Measurements from ENCODE around the gene TMEM11. TPM values are rescaled to one million over a fixed set of nuclear protein-coding genes. Genes with fewer than 3 reads are reported as not detected.

The TMEM11 gene
- total and polyA plus RNA-seq, 4 donors: 9.3 to 20.8 (median 11.6) TPM

- TF ChIP-seq RXRA (IDR thresholded peaks at IDR 0.05) (no peak), NR2F2 (IDR thresholded peaks at IDR 0.05) (no peak), FOXA2 (IDR thresholded peaks at IDR 0.05) (no peak), HNF4A (conservative IDR thresholded peaks at IDR 0.05) (no peak)
- peaks cover 0 to under 1% (median 0%) of the 10 kb centered on the region in 4 donors for H3K36me3 ChIP-seq (ENCODE audit: control insufficient read depth in 4 of 4, insufficient read depth in 3 of 4, low read depth in 1 of 4, low read length in 3 of 4)
- no peaks in the 10 kb centered on the region for H3K27me3 ChIP-seq (ENCODE audit: control insufficient read depth in 4 of 4, insufficient read depth in 4 of 4, low read length in 3 of 4)
- no peak for DNase-seq (ENCODE audit: low spot score)
- H3K27ac ChIP-seq (ENCODE audit: low read depth in 1 of 2, low read length in 2 of 2): no peak overlapping the region
- WGBS: 73% methylated on average over 2 of the region's 2 CpGs
- H3K4me3 ChIP-seq (ENCODE audit: low read depth in 1 of 3, low read length in 3 of 3): no peak overlapping the region
- H3K9ac ChIP-seq (ENCODE audit: low read depth in 1 of 2, low read length in 2 of 2): no peak overlapping the region
- H3K9me3 ChIP-seq (ENCODE audit: control insufficient read depth in 4 of 4, low read length in 3 of 4): no peaks in the 10 kb centered on the region
- no peaks in the 10 kb centered on the region for H3K4me1 ChIP-seq (ENCODE audit: control insufficient read depth in 4 of 4, insufficient read depth in 4 of 4, low read length in 3 of 4)
Observed at GRCh38 chr17:21191698-21192097, 22.3 kb downstream of the TMEM11 start.

DNA sequence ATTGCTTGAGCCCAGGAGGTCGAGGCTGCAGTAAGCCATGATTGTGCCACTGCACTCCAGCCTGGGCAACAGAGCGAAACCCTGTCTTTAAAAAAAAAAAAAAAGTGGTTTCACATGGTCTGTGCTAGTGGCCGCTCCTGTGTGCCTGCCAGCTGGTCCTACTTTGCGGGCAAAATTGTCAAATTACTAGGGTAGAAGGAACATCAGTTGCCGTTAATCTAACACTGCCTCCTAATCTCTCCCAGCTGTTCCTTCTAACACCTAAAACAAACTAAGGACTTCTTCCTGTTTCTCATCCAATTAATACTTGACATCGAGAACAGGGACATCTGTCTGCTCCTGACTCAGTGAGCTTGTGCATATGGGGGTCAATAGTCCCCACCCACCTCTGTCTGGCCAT, 23.9 kb downstream of the TMEM11 start:
- 95% methylated on average over 6 of the region's 6 CpGs for WGBS
- Histone ChIP-seq H3K9me3 (ENCODE audit: control insufficient read depth in 4 of 4, low read length in 3 of 4) (no peaks in the 10 kb centered on the region), H3K27me3 (ENCODE audit: control insufficient read depth in 4 of 4, insufficient read depth in 4 of 4, low read length in 3 of 4) (no peaks in the 10 kb centered on the region), H3K4me1 (ENCODE audit: control insufficient read depth in 4 of 4, insufficient read depth in 4 of 4, low read length in 3 of 4) (no peaks in the 10 kb centered on the region), H3K36me3 (ENCODE audit: control insufficient read depth in 4 of 4, insufficient read depth in 3 of 4, low read depth in 1 of 4, low read length in 3 of 4) (peaks cover 0 to 3% (median 2%) of the 10 kb centered on the region in 4 donors), H3K27ac (ENCODE audit: low read depth in 1 of 2, low read length in 2 of 2) (no peak overlapping the region), H3K9ac (ENCODE audit: low read depth in 1 of 2, low read length in 2 of 2) (no peak overlapping the region), H3K4me3 (ENCODE audit: low read depth in 1 of 3, low read length in 3 of 3) (no peak overlapping the region)
- DNase-seq (ENCODE audit: low spot score): no peak
- no peak for TF ChIP-seq FOXA2 (IDR thresholded peaks at IDR 0.05)
- TF ChIP-seq TAF1 (conservative IDR thresholded peaks at IDR 0.05): no peak
- TF ChIP-seq EGR1 (IDR thresholded peaks at IDR 0.05; ENCODE audit: low read depth in 2 of 2): no peak
- TF ChIP-seq, protein P1, sequence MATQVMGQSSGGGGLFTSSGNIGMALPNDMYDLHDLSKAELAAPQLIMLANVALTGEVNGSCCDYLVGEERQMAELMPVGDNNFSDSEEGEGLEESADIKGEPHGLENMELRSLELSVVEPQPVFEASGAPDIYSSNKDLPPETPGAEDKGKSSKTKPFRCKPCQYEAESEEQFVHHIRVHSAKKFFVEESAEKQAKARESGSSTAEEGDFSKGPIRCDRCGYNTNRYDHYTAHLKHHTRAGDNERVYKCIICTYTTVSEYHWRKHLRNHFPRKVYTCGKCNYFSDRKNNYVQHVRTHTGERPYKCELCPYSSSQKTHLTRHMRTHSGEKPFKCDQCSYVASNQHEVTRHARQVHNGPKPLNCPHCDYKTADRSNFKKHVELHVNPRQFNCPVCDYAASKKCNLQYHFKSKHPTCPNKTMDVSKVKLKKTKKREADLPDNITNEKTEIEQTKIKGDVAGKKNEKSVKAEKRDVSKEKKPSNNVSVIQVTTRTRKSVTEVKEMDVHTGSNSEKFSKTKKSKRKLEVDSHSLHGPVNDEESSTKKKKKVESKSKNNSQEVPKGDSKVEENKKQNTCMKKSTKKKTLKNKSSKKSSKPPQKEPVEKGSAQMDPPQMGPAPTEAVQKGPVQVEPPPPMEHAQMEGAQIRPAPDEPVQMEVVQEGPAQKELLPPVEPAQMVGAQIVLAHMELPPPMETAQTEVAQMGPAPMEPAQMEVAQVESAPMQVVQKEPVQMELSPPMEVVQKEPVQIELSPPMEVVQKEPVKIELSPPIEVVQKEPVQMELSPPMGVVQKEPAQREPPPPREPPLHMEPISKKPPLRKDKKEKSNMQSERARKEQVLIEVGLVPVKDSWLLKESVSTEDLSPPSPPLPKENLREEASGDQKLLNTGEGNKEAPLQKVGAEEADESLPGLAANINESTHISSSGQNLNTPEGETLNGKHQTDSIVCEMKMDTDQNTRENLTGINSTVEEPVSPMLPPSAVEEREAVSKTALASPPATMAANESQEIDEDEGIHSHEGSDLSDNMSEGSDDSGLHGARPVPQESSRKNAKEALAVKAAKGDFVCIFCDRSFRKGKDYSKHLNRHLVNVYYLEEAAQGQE (IDR thresholded peaks at IDR 0.05): no peak
- no peak for TF ChIP-seq CTCF (IDR thresholded peaks at IDR 0.05; ENCODE audit: low read depth, low read length, missing input control)
- TF ChIP-seq, protein P2, sequence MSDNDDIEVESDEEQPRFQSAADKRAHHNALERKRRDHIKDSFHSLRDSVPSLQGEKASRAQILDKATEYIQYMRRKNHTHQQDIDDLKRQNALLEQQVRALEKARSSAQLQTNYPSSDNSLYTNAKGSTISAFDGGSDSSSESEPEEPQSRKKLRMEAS (IDR thresholded peaks at IDR 0.05): no peak
- no peak for TF ChIP-seq HNF4G (IDR thresholded peaks at IDR 0.05)
- no peak for TF ChIP-seq HNF4A (conservative IDR thresholded peaks at IDR 0.05)
- TF ChIP-seq GABPA (IDR thresholded peaks at IDR 0.05 in 1 of 2, conservative IDR thresholded peaks at IDR 0.05 in 1 of 2): no peak
- no peak for TF ChIP-seq JUND (IDR thresholded peaks at IDR 0.05)
- no peak for TF ChIP-seq RXRA (IDR thresholded peaks at IDR 0.05)
- TF ChIP-seq RAD21 (IDR thresholded peaks at IDR 0.05): no peak
- no peak for TF ChIP-seq SP1 (IDR thresholded peaks at IDR 0.05)
- no peak for TF ChIP-seq ATF3 (IDR thresholded peaks at IDR 0.05)
- no peak for TF ChIP-seq YY1 (IDR thresholded peaks at IDR 0.05)
- TF ChIP-seq NR2F2 (IDR thresholded peaks at IDR 0.05): no peak
- TF ChIP-seq FOXA1 (IDR thresholded peaks at IDR 0.05): no peak
- TF ChIP-seq, protein P3, sequence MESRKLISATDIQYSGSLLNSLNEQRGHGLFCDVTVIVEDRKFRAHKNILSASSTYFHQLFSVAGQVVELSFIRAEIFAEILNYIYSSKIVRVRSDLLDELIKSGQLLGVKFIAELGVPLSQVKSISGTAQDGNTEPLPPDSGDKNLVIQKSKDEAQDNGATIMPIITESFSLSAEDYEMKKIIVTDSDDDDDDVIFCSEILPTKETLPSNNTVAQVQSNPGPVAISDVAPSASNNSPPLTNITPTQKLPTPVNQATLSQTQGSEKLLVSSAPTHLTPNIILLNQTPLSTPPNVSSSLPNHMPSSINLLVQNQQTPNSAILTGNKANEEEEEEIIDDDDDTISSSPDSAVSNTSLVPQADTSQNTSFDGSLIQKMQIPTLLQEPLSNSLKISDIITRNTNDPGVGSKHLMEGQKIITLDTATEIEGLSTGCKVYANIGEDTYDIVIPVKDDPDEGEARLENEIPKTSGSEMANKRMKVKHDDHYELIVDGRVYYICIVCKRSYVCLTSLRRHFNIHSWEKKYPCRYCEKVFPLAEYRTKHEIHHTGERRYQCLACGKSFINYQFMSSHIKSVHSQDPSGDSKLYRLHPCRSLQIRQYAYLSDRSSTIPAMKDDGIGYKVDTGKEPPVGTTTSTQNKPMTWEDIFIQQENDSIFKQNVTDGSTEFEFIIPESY (IDR thresholded peaks at IDR 0.05): no peak

Data from liver (tissue), 9 donors.